Coronary artery (tissue), 2 donors: ENCODE results near the gene RRBP1.
A peak's percentile ranks its signal among the peaks of the same experiment; 100 is the strongest.

Experiments used
- DNase-seq: peaks from one replicate; pipeline ENCODE4 v3.0.0-alpha.2; 2017; ENCODE audit warnings: low spot score
- H3K27ac ChIP-seq, 2 donors: fragments of 200-600 bp; sonication (generic); one replicate each; pipeline ENCODE4 v1.5.1; 2016 to 2019
- H3K4me3 ChIP-seq: fragments of 200-600 bp; sonication (generic); 2 replicates; pipeline ENCODE4 v1.5.1; 2016; ENCODE audit warnings: mild to moderate bottlenecking, moderate library complexity
- TF ChIP-seq, protein P1 (sequence below): fragments of 200-600 bp; sonication (generic); IDR thresholded peaks from one replicate; pipeline ENCODE4 v1.5.1; 2019; ENCODE audit warnings: antibody characterized with exemption

RRBP1 gene

DNA sequence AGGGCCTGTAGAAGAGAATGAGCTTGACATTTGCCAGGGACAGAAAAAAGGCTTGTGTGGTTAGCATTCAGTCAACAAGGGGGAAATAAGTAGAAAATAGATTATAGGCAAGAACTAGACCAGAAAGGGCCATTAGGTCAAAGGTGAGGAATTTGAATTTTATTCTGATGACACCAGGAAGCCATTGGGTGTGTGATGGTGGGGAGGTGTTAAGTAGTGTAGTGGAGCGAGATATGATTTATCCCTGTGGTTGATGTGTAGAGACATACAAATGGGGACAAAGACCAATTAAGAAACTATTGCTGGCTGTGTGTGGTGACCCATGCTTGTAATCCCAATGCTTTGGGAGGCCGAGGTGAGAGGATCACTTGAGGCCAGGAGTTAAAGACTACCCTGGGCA is 101.1 kb downstream of the RRBP1 start:
- Histone ChIP-seq H3K27ac (peak overlapping the region; percentile 33 to 46), H3K4me3 (peak overlapping the region; percentile 34)
- TF ChIP-seq, protein P1, sequence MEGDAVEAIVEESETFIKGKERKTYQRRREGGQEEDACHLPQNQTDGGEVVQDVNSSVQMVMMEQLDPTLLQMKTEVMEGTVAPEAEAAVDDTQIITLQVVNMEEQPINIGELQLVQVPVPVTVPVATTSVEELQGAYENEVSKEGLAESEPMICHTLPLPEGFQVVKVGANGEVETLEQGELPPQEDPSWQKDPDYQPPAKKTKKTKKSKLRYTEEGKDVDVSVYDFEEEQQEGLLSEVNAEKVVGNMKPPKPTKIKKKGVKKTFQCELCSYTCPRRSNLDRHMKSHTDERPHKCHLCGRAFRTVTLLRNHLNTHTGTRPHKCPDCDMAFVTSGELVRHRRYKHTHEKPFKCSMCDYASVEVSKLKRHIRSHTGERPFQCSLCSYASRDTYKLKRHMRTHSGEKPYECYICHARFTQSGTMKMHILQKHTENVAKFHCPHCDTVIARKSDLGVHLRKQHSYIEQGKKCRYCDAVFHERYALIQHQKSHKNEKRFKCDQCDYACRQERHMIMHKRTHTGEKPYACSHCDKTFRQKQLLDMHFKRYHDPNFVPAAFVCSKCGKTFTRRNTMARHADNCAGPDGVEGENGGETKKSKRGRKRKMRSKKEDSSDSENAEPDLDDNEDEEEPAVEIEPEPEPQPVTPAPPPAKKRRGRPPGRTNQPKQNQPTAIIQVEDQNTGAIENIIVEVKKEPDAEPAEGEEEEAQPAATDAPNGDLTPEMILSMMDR = no peak
- DNase-seq = no peak

DNA sequence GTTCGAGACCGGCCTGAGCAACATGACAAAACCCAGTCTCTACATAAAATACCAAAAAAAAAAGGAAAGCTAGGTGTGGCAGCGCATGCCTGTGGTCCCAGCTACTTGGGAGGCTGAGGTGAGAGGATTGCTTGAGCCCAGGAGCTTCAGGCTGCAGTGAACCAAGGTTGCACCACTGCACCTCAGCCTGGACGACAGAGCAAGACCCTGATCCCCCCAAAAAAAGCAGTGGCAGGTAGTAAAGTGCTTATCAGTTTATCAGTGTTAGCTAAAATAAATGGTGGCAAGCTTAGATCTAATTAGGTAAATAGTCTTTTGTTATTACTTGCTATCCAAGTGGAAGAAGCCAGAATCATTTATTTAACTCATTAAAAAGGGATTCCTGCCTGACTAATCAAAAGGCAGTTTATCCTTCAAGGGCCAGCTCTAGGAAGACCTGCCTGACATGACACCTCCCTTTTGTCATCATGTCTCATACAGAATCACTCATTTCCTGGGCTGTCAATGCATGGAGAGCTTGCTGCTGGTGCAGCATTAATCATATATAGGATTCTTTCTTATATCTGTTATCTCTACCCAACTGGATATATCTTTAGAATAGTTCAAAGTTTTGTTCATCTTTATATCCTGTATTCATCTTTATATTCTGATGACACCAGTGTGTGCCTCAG is 102.5 kb downstream of the RRBP1 start:
- Histone ChIP-seq H3K4me3 (peak overlapping the region; percentile 33), H3K27ac (peak overlapping the region in 1 of 2 donors; percentile 33)
- TF ChIP-seq, protein P1 = no peak
- no peak for DNase-seq

DNA sequence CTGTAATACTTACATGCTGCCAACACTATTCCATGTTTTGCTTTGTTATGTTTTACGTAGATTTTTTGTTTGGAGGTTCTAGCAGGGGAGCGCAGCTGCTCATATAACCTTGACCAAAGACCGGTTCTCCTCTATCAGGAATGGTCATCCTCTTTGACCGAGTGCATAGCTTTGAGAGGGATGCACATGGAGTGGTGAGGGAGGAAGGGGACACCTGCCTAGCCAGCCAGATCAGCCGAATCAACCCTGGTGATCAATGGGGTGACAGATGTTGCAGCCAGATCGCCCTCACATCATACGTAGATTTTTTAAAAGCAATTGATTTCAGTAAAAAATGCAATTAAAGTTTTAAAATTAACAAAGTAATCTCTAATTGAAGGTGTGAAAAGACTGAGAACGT is 105.8 kb downstream of the RRBP1 start:
- TF ChIP-seq, protein P1 = no peak
- DNase-seq = no peak
- peak overlapping the region; percentile 24 to 45 for H3K27ac ChIP-seq
- H3K4me3 ChIP-seq = peak overlapping the region; percentile 60

DNA sequence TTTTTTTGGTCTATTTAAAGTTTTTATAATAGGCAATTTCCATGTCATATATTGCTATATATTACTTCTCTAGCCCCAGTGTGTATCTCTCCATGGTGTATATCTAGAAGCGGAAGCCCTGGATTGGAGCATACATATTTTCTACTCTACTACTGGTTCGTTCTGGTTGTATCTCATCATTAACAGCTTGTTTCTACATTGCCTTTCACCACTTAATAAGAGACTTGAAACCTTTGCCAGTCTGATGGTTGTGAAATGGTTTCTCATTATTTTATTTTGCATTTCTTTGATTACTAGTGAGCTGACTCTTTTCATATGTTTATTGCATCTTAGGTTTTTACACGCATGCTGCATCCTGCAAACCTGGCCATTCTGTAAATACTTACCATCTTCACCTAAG is 108.6 kb downstream of the RRBP1 start:
- peak overlapping the region; percentile 51 to 100 for H3K27ac ChIP-seq
- DNase-seq = no peak
- H3K4me3 ChIP-seq = peak overlapping the region; percentile 100
- TF ChIP-seq, protein P1 = no peak

DNA sequence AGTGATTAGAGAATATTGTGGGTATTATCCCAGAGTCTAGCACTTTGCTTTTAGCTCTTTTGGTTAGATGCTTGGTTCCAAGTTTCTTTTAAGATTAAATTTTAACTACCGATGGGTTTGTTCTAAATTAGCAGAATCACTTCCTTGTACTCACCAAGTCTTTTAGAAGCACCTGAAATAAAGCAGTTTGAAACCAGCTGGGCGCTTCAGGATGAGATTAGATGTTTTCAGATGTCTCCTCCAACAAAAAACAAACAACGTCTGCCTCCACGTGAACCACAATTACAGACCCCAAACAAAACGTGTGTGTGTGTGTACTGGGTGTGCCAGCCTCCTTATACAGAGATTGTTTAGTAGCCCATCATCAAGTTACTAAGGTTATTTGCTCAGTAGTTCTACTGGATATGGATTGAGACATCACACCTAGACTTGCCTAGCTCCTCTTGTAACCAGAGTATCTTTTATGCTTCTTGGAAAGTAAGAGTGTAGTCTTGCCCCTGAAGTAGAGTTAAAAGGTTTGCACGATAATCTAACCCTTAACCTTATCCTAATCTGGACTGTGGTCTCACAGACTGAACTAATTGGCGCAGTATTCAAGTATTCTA is 109.9 kb downstream of the RRBP1 start:
- no peak for DNase-seq
- H3K4me3 ChIP-seq = peak overlapping the region; percentile 100
- peak overlapping the region; percentile 100 for H3K27ac ChIP-seq
- TF ChIP-seq, protein P1 = no peak

DNA sequence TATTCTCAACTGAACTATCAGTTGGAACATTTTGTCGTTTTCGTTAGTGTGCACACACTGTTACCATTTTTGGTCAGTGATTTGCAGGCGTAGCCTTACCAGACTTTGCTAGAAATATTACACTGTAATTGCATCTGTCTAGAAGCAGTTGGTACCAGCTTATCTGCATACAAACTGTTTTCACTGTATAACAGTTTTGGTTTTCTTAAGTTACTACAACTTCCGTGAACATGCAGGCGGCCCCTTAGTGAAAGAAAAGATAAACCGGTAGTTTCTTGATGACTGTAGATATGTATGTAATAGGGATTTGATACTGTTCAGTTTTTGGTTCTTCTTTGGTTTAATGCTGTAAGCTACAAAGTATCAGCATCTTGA is 110.9 kb downstream of the RRBP1 start:
- Histone ChIP-seq H3K4me3 (peak overlapping the region; percentile 100), H3K27ac (peak overlapping the region; percentile 100)
- TF ChIP-seq, protein P1 = no peak
- DNase-seq = no peak
